Measurements from ENCODE around the gene SLC25A24.
A peak's percentile ranks its signal among the peaks of the same experiment; 100 is the strongest.
"Not testable (repeated sequence)": the region's sequence is repeated elsewhere in the genome, so short reads cannot be mapped to it uniquely, and the experiment has no call there.

Gene SLC25A24

DNA sequence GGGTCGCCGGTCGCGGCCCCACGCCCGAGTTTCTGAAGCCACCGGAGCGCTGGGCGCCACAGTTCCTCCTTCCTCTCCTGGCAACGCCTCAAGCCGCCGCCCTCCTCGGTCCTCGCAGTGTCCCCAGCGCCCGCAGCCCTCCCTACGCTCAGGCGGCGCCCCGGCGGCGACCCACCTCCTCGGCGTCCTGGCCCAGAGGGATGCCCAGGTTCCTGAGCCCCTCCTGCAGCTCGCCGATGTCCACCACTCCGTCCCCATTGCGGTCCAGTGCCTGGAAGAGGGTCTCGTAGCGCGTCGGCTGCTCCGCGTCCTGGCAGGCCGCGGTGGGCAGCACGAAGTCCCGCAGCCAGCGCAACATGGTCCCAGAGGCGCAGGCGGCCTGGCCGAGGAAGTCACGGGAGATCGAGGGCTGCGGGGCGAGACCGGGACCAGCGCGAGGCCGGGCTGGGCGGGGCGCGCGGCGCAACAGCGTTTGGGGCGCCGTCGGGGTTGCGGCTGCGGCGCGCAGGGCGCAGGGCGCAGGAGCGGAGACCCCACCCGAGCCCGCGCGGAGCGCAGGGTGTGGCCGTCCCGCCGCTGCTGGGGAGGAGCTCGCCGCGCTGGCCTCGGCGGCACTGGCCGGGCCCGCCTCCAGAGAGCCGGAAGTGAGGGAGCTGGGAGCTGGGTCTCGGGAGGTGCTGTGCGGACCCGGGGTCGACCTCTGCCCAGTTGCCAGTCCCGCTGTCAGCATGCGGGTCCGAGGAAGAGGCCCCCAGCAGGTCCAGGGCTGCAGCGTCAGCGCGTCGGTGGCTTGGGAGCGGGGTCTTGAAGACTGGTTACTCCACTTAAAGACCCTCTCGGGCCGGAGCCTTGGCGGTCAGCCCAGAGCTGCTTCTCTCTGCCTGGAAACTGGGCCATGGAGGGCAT, at the start of gene SLC25A24:
SLC25A24 (minus strand) TSS at position 563 of the 906 bp plus-strand sequence; CDS start at position 358, 205 bp downstream.
- DNase-seq: peak; percentile 44

DNA sequence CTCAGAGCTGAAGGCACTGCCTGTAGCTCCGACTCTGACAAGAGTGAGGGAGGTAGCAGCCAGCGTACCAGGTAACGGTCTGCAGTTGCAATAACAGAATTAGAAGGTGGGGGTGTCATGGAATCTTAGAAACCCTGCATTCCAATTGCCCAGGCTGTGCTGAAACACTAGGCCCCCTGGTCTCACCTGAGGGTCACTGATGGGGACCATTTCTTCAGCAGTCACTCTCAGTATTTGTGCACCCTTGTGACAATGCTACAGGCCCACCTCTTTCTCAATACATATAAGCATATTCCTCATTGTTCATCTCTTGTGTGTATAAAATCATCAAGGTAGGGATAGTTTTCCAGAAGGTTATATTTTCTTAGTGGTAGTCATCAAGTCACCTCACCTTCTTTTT, 43.8 kb upstream of the SLC25A24 start, which contains the start of gene NBPF4:
NBPF4 (minus strand) TSS at position 101 of the 400 bp plus-strand sequence. CDS start 315 bp downstream, outside the sequence.
- DNase-seq: not testable (repeated sequence)

DNA sequence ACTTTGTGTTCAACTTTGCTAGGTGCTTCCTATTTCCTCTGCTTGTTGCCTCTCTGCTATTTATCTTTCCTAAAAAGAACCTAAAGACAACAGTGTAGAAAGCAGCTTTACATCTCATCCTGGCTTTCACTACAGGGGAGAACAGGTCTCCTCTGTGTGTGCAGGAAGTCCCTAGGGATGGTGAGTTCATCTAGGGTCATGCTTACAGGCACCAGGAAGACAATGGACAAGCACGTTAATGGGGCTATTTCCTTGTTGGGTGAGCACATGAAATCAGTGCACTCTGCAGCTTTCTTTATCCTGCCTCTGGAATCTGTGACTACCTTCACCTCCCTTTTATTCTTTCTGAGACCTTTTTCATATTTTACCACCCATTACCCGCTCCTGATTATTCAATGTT, 39.3 kb upstream of the SLC25A24 start:
- not testable (repeated sequence) for DNase-seq

DNA sequence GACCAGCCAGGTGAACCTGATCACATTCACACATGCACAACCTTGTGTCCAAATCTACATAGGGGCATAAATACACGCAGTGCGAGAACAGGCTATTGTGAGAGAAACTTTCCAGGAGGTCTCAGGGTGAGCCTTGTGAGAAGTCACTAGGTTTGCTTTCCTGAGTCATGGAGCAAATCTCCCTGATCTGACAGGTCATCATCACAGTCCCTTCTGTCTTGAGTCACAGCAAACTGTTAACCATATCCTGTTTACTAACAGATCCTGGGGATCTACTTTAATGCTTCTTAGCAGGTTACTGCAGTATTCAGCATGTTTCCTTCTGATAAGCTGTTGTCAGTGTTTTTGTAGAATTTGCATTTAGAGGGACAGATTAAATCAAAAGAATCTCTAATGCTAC, 35.2 kb upstream of the SLC25A24 start:
- DNase-seq: not testable (repeated sequence)

DNA sequence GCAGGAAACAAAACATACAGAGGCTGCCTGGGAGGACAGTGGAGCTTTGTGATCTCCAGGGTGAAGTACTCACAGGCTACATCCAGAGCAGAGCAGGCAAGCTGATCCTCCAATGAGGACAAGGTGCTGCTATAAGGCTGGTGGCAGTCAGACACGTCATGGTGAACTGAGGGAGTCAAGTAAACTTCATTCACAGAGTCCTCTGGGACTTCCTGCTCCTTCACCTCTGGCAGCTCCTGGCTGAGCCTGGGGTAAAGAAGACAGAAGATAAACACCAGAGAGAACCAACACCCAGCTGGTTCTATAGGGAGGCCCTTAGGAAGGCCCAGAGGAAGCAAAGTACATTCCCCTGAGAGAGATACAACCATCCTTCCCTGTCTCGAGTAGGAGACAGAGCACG, 32.0 kb upstream of the SLC25A24 start:
- DNase-seq: not testable (repeated sequence)

DNA sequence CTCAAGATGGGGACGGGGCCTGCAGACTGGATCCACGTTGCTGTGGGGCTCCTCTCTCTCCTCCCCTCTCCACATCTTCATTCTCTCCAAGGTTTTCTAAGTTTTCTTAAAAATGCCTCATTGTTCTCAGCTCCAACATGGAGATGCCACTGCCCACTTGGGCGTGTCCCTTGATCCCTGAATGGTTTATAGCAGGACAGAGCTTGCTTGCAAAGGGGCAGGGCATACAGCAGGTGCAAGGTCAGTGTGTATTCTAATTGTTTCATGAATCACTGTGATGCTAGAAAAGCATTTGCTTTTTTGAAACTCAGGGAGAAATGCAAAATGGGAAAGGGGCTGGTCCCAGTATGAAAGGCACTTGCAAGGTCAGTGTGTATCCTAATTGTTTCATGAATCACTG, 29.8 kb upstream of the SLC25A24 start:
- DNase-seq: not testable (repeated sequence)

DNA sequence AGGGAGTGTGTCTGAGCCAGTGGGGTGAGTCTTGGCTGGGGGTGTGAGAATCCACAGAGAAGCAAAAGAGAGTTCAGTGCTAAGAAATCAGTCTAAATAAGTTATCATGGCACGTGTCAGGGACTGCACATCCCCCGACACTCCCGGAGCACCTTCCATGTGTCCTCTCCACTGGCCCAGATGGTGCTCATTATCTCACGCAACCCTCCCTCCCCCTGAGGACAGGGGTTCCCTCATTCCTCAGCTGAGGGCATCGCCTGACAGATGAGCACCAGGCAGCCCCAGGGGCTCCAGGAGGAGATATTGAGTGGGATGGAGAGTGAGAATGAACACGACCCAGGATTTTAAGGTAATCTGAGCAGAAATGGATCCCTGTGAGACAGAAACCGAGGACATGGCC, 27.6 kb upstream of the SLC25A24 start:
- DNase-seq: not testable (repeated sequence)

DNA sequence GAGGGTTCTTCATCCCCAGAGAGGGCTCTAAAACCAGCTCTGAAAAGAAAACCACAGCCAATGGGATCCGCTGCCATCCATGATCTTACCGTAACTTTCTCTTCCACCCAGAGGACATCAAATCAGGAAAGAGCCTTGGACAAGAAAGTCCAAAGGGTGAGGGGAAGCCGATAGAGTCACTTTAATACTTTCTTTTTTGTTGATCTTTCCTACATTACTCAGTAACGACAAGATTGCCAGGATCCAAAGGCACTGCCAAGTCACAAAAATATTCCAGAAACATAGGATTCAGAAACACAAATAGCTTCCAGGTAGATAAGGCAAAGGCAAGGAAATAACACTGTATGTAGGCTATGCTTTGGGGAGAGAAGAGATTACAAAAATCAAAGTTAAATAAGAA, 26.7 kb upstream of the SLC25A24 start:
- not testable (repeated sequence) for DNase-seq

DNA sequence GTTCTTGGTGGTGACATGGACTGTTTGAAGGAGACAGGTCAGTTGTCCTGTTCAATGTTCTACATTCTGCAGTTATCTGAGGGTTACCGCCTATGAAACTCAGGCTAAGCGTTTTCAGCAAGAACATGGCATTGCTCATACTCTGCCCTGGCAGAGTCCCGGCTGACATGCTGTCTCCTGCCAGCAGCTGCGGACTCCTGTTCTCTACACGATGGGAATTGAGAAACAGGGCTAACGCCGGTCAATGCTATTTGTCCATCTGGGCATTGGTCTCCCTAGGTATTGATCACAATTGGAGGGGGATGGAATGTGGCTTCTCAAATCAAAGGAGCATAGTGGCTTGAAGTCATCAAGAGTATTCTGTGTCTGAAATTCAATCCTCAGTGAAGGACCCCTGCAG, 23.1 kb upstream of the SLC25A24 start:
- not testable (repeated sequence) for DNase-seq

DNA sequence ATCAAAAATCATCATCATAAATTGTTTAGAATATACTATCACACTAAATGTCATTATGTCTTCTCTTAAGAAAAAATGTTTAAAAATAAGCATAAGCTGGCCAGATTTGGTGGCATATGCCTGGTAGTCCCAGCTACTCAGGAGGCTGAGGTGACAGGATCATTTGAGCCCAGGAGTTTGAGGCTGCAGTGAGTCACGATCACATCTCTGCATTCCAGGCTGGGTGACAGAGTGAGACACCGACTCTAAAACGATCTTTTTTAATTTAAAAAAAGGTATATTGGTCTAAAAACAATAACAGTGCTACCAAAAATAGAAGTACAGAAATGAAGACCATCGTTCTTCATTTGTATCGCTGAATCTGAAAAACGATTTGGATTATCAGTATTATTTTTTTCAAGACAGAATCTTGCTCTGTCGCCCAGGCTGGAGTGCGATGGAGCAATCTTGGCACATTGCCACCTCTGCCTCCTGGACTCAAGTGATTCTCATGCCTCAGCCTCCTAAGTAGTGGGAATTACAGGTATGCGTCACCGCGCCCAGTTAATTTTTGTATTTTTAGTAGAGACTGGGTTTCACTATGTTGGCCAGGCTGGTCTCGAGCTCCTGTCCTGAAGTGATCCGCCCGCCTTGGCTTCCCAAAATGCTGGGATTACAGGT, 17.5 kb upstream of the SLC25A24 start:
- not testable (repeated sequence) for DNase-seq

DNA sequence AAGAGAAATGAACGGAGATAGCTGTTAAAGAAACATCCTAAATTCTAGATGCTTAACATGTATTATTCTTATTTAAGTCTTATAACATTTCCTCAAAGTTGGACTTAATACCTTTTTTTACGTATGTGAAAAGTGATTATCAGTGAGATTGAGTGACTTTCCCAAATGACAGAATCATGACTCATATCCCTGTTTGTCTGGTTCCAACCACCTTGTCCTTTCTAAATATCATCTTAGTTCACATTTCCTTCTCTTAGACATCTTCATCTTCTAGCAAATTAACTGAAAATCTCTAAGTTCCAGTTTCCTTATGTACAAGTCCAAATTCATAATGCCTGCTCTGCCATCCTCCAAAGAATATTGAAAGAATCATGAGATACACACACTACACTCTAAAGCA, 16.9 kb upstream of the SLC25A24 start:
- DNase-seq: not testable (repeated sequence)

DNA sequence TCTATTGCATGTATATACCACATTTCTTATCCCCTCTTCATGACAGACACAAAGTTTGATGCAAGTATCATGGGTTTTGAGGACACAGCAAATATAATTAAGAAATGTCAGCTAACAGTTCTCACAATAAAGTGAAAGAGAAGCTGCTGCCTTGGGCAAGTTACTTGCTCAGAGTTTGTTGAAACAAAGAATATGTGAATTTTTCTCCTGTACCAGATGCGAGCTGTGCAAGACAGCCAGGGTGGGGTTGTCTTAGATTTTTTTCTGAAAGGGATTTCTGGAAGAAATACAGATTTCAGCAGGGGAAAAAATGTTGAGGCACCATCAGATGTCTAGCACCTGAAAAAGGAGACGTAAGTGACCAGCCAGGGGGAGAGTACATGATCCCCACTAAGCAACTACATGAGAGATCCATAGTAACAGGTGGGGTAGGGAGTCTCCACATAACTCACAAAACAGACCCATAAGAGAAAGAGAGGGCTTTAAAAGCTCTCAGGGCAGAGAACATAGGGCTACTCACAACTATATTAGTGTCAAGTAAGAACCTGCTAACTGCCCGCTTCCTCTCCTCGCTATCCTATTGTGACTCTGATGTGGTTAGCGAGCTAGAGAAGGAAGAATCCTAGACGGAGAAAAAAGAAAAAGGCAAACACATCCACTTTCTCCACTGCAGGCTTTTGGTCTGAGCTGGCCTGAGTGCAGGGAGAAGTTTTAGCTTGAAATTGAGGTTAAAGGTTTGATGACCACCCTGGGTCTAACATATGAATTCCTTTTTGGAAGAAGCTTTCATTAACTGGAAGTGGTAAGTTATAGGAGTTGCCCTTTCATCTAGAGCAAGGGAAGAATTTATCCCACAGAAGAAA, 16.1 kb upstream of the SLC25A24 start:
- DNase-seq: not testable (repeated sequence)

DNA sequence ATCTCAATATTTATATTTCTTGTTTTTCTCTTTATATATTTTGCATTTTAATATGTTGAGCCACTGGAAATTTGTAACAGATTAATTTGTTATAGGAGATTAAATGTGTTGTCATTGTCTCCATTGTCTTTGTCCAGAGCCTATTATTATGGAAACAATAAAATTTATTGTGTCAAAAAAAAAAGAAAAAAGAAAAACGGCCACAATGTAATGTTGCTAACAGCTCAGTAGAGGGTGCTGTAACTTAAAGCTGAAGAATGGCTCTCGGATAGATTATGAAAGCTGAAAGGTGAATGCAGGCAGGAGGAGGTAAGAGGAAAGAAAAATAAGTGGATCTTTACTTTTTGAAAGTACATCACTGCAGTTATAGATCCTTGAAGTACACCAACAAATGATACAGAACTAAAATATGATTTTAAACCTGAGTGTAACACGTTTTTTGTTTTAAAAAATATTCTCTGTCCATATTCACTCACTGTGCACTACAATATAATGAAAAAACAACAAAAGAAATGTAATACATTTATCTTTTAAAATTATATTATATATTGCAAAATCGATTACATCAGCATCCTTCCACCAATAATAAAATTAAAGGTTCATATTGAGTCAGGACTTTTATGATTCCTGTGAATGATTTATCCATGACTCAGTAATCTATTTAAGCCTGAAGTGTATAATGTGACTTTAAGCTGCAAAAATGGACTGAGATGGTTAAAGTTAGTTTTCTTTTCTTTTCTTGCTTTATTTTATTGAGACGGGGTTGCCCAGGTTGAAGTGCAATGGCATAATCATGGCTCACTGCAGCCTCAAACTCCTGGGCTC, 14.7 kb upstream of the SLC25A24 start:
- peak; percentile 3 for DNase-seq

DNA sequence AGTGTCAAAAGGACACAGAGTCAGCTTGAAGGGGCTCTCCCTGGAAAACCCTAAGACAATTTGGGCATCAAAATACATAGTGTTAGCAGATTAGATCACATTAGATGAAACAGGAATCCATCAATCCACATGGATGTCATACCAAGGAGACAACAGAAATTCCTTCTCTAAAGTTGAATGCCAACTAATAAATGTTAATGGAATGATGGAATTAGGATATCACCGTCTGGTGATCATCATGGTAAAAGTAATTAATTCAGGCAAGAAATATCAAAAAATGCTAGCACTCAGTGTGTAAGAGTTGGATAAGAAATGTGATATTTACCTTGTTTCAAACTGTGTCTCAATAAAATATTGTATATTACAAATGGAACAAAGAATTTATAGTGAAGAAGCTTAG, 10.9 kb upstream of the SLC25A24 start:
- no peak for DNase-seq

DNA sequence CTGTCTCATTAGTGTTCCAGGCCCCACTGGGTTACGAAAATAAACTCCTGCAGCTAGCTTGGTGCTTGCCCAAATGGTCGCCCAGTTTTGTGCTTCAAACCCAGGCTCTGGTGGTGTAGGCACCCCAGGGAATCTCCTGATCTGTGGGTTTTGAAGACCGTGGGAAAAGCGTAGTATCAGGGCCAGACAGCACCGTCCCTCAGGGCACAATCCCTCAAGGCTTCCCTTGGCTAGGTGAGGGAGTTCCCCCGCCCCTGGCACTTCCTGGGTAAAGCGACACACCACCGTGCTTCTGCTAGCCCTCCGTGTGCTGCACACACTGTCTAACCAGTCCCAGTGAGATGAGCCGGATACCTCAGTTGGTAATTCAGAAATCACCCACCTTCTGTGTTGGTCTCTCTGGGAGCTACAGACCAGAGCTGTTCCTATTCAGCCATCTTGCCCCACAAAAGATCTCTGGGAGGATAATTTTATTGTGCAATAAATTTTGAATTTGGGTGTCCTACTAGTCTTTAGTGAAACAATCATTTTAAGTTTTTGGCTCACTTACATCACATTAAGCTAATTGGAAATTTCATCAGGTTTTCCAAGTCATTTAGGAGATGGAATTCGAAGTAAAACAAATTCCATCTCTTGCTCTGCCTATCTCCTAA, 9.4 kb upstream of the SLC25A24 start:
- DNase-seq: no peak

DNA sequence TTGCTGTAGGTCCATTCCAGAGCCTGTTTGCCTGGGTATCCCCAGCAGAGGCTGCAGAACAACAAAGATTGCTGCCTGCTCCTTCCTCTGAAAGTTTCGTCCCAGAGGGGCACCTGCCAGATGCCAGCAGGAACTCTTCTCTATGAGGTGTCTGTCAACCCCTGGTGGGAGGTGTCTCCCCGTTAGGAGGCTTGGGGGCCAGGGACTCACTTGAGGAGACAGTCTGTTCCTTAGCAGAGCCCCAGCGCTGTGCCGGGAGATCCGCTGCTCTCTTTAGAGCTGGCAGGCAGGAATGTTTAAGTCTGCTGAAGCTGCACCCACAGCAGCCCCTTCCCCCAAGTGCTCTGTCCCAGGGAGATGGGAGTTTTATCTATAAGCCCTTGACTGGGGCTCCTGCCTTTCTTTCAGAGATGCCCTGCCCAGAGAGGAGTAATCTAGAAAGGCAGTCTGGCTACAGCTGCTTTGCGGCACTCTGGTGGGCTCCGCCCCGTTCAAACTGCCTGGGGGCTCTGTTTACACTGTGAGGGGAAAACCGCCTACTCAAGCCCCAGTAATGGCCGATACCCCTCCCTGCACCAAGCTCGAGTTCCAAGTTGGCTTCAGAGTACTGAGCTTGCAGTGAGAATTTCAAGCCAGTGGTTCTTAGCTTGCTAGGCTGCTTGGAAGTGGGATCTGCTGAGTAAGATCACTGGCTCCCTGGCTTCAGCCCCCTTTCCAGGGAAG, 8.7 kb upstream of the SLC25A24 start:
- DNase-seq: no peak

DNA sequence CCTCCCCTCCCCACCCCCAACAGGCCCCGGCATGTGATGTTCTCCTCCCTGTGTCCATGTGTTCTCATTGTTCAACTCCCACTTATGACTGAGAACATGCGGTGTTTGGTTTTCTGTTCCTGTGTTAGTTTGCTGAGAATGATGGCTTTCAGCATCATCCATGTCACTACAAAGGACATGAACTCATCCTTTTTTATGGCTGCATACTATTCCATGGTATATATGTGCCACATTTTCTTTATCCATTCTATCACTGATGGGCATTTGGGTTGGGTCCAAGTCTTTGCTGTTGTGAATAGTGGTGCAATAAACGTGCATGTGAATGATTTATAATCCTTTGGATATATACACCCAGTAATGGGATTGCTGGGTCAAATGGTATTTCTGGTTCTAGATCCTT, 3.4 kb upstream of the SLC25A24 start:
- not testable (repeated sequence) for DNase-seq

DNA sequence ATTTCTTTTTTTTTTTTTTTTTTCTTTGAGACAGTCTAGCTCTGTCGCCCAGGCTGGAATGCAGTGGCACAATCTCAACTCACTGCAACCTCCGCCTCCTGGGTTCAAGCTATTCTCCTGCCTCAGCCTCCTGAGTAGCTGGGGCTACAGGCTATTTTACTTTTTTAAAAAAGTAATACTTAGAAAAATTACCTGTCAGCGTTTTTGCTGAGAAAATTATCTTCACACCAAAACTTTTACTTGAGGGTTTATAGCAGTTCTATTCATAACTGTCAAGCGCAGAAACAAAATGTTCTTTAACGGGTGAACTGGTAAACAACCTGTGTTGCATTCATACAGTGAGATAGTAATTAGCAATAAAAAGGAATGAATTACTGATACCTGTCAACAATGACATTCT, 1.5 kb upstream of the SLC25A24 start:
- no peak for DNase-seq

DNA sequence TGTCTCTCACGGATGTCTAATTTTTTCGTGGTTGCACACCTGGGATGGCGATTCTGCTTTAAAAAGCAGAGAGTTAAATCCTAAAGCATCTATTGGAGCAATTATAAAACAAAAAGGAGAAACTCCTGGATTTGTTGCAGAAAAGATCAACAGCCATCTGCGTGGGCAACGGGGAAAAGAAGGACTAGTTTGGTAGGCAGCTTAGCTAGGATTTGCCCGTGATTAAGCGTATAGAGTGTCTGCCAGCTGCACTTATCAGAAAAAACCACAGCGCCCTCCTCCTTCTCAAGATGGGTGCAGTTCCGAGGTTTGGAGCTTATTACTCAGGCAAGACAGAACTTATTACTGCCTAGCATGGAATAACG, 526 bp upstream of the SLC25A24 start:
- DNase-seq: peak; percentile 63

DNA sequence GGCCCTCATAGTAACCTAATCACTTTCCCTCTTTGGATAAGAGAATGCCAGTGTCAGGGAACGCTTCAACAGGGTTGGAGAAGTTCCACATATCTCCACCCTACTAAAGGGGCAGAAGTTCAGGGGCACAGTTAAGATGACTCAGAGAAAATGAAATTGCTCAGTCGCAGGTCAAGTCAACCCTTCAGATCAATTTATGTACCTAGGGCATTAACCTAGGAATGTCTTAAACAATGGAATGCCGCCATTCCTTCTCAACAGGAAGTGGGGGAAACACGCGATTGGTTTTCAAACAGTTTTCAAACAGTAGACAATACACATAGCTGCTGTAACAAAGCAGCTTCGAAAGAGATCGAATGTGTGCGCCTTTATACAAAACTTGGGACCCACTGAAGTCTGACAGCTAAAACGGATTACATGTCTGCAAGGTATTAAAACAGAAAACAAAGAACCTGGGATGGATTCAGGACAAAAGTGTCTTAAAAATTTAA, 897 bp downstream of the SLC25A24 start:
- peak; percentile 33 for DNase-seq

DNA sequence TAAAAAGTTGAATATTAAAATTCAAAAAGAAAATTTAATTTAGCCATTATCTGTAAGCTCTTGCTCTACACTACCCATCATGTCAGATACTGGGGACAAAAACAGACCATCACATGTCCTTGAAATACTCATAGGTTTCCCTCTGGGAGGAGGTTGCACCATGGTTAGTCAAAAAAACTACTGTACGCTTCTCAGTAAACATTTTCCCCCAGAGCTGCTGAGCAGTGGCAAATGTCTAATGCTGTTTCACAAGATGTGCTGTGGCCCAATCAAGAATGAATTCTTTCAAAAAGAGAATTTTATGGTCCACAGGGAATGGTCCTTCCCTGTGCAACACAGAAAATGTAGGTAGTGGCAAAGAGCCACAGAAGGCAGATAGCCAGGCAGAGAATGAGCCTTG, 6.1 kb downstream of the SLC25A24 start:
- DNase-seq: no peak
